IMR-90 (cell line): ENCODE data around the gene RNF148. TPM values are rescaled to one million over a fixed set of nuclear protein-coding genes. Genes with fewer than 3 reads are reported as not detected.

Experiments
- ATAC-seq: fragments of 200-7000 bp; cut with Tn5 transposase; 2 replicates; pipeline ENCODE4 v1.9.1; 2020; ENCODE audit warnings: low read depth, mild to moderate bottlenecking, moderate library complexity
- BruUV-seq: library from RNA; stranded (reverse); fragments of 400-500 nt; replicated peaks from 2 replicates; lab custom pipeline; 2021; lab: Mats Ljungman, UMichigan
- CTCF ChIA-PET: fragments of 300-600 bp; formaldehyde crosslinking; extraction: SDS; loops from one replicate; lab custom pipeline; 2021; ENCODE audit warnings: antibody characterized with exemption; lab: Yijun Ruan, JAX
- POLR2A ChIA-PET: fragments of 300-600 bp; sonication (Branson Sonifier 250); formaldehyde crosslinking; loops from one replicate; lab custom pipeline; 2022; ENCODE audit warnings: antibody characterized with exemption; ENCODE audit not compliant: unreplicated experiment; lab: Charles Lee
- DNase-seq: peaks from one replicate; pipeline ENCODE4 v3.0.0; 2013
- H2AFZ ChIP-seq: replicated peaks from 2 replicates; pipeline ENCODE3; 2013; ENCODE audit warnings: low read length, mild to moderate bottlenecking; ENCODE audit not compliant: poor library complexity
- H2AK5ac ChIP-seq: 2 replicates; pipeline ENCODE4 v1.6.1; 2013; ENCODE audit warnings: low read depth, low read length, inconsistent platforms
- H2AK9ac ChIP-seq: replicated peaks from 2 replicates; pipeline ENCODE3; 2013; ENCODE audit warnings: mild to moderate bottlenecking, low read depth, low read length, moderate library complexity; ENCODE audit not compliant: poor library complexity
- H2BK120ac ChIP-seq: 2 replicates; pipeline ENCODE4 v1.6.1; 2013; ENCODE audit warnings: low read depth, low read length, inconsistent platforms
- H2BK15ac ChIP-seq: 3 replicates; pipeline ENCODE4 v1.6.1; 2013; ENCODE audit warnings: low read depth, low read length, inconsistent platforms
- H2BK20ac ChIP-seq: 2 replicates; pipeline ENCODE4 v1.6.1; 2013; ENCODE audit warnings: low read depth, mild to moderate bottlenecking, inconsistent platforms, low read length, moderate library complexity
- H2BK5ac ChIP-seq: 2 replicates; pipeline ENCODE4 v1.6.1; 2013; ENCODE audit warnings: mild to moderate bottlenecking, low read depth, low read length, inconsistent platforms; ENCODE audit not compliant: poor library complexity, severe bottlenecking
- H3K14ac ChIP-seq: replicated peaks from 2 replicates; pipeline ENCODE4 v1.6.1; 2013; ENCODE audit warnings: low read depth, low read length, inconsistent platforms
- H3K18ac ChIP-seq: 2 replicates; pipeline ENCODE4 v1.6.1; 2013; ENCODE audit warnings: low read depth, low read length, control low read depth
- H3K23ac ChIP-seq: 2 replicates; pipeline ENCODE4 v1.6.1; 2013; ENCODE audit warnings: low read depth, low read length, inconsistent platforms
- H3K27ac ChIP-seq: 2 replicates; pipeline ENCODE4 v1.5.1; 2013; ENCODE audit warnings: mild to moderate bottlenecking, control low read depth, low read length; ENCODE audit not compliant: insufficient read depth
- H3K27me3 ChIP-seq: 2 replicates; pipeline ENCODE4 v1.6.1; 2013; ENCODE audit warnings: low read length; ENCODE audit not compliant: control insufficient read depth, insufficient read depth
- H3K36me3 ChIP-seq: 2 replicates; pipeline ENCODE4 v1.6.1; 2013; ENCODE audit warnings: low read length, mixed read lengths; ENCODE audit not compliant: control insufficient read depth, insufficient read depth
- H3K4ac ChIP-seq: 2 replicates; pipeline ENCODE4 v1.6.1; 2013; ENCODE audit warnings: low read depth, low read length, inconsistent platforms
- H3K4me1 ChIP-seq: 2 replicates; pipeline ENCODE4 v1.6.1; 2013; ENCODE audit warnings: low read length, mixed read lengths; ENCODE audit not compliant: control insufficient read depth, insufficient read depth
- H3K4me2 ChIP-seq: 2 replicates; pipeline ENCODE4 v1.6.1; 2013; ENCODE audit warnings: low read depth, mild to moderate bottlenecking, control low read depth, low read length, moderate library complexity
- H3K4me3 ChIP-seq: 2 replicates; pipeline ENCODE4 v1.5.1; 2013; ENCODE audit warnings: low read depth, mild to moderate bottlenecking, control low read depth, low read length, moderate library complexity; ENCODE audit not compliant: insufficient read depth
- H3K56ac ChIP-seq: 2 replicates; pipeline ENCODE4 v1.6.1; 2013; ENCODE audit warnings: low read length, inconsistent platforms; ENCODE audit not compliant: insufficient read depth; ENCODE audit errors: extremely low read depth
- H3K79me1 ChIP-seq, 2 experiments: 2 replicates each; pipeline ENCODE4 v1.6.1; 2013; ENCODE audit warnings: low read length in 2 of 2, inconsistent platforms in 1 of 2, low read depth in 1 of 2
- H3K9ac ChIP-seq: 2 replicates; pipeline ENCODE4 v1.6.1; 2013; ENCODE audit warnings: low read depth, low read length, control low read depth
- H3K9me1 ChIP-seq: 2 replicates; pipeline ENCODE4 v1.6.1; 2013; ENCODE audit warnings: low read length, inconsistent platforms; ENCODE audit not compliant: insufficient read depth
- H3K9me3 ChIP-seq: 2 replicates; pipeline ENCODE4 v1.6.1; 2013; ENCODE audit warnings: low read length; ENCODE audit not compliant: control insufficient read depth, insufficient read depth
- H4K20me1 ChIP-seq: 2 replicates; pipeline ENCODE4 v1.6.1; 2013; ENCODE audit warnings: low read length, inconsistent platforms; ENCODE audit not compliant: insufficient read depth
- H4K5ac ChIP-seq: 2 replicates; pipeline ENCODE4 v1.6.1; 2013; ENCODE audit warnings: mild to moderate bottlenecking, low read depth, low read length, control low read depth
- H4K8ac ChIP-seq, 2 experiments: 2 replicates each; pipeline ENCODE4 v1.6.1; 2013; ENCODE audit warnings: low read depth in 2 of 2, low read length in 2 of 2, control low read depth in 1 of 2, inconsistent platforms in 1 of 2
- H4K91ac ChIP-seq: 2 replicates; pipeline ENCODE4 v1.6.1; 2013; ENCODE audit warnings: low read depth, low read length, inconsistent platforms; ENCODE audit not compliant: insufficient read depth
- BHLHE40 ChIP-seq: fragments of 150-350 bp; IDR thresholded peaks from 2 replicates; pipeline ENCODE4 v1.6.1; 2016; ENCODE audit warnings: mild to moderate bottlenecking, low read depth, low read length
- CEBPB ChIP-seq: IDR thresholded peaks from 2 replicates; pipeline ENCODE4 v1.6.1; 2012; ENCODE audit warnings: low read depth, low read length, improper control_type of control experiment
- CHD1 ChIP-seq: IDR thresholded peaks from 2 replicates; pipeline ENCODE4 v1.6.1; 2012; ENCODE audit warnings: low read depth, low read length, improper control_type of control experiment
- FOS ChIP-seq: fragments of 150-350 bp; IDR thresholded peaks from 2 replicates; pipeline ENCODE4 v1.6.1; 2016; ENCODE audit warnings: low read depth, low read length
- MAFK ChIP-seq: IDR thresholded peaks from 2 replicates; pipeline ENCODE4 v1.6.1; 2012; ENCODE audit warnings: low read depth, low read length, improper control_type of control experiment
- MXI1 ChIP-seq: IDR thresholded peaks from 2 replicates; pipeline ENCODE4 v1.6.1; 2012; ENCODE audit warnings: low read depth, mild to moderate bottlenecking, low read length, moderate library complexity, borderline replicate concordance
- NFE2L2 ChIP-seq: fragments of 150-350 bp; IDR thresholded peaks from 2 replicates; pipeline ENCODE4 v1.6.1; 2016; ENCODE audit warnings: low read depth, mild to moderate bottlenecking, low read length
- POLR2A ChIP-seq: IDR thresholded peaks from 2 replicates; pipeline ENCODE4 v1.6.1; 2012; ENCODE audit warnings: mild to moderate bottlenecking, low read depth, low read length
- RAD21 ChIP-seq: IDR thresholded peaks from 2 replicates; pipeline ENCODE4 v1.6.1; 2012; ENCODE audit warnings: low read length, improper control_type of control experiment
- RCOR1 ChIP-seq: IDR thresholded peaks from 2 replicates; pipeline ENCODE4 v1.6.1; 2012; ENCODE audit warnings: mild to moderate bottlenecking, low read length, improper control_type of control experiment; ENCODE audit not compliant: insufficient replicate concordance
- SMC3 ChIP-seq: fragments of 150-350 bp; IDR thresholded peaks from 2 replicates; pipeline ENCODE4 v1.6.1; 2016; ENCODE audit warnings: low read depth, mild to moderate bottlenecking, antibody characterized with exemption, low read length, moderate library complexity
- WGBS, 2 experiments: methylation state at CpG; one replicate each; pipeline versions ENCODE4 v1.1.5 to v1.1.7; 2013; ENCODE audit warnings: missing lambda C conversion rate in 2 of 2; ENCODE audit not compliant: insufficient read length in 1 of 2; ENCODE audit errors: extremely low coverage in 2 of 2; 5-methylcytosine and 5-hydroxymethylcytosine counted together
- dilution Hi-C: fragments of 300-500 bp; cut with HindIII; formaldehyde crosslinking; loops from one replicate; pipeline ENCODE4 v1.14.3; 2018; ENCODE audit warnings: low sequenced_read_pairs; ENCODE audit not compliant: unreplicated experiment
- in situ Hi-C: fragments of 300-500 bp; cut with MboI; formaldehyde crosslinking; loops from 3 replicates; pipeline ENCODE4 v1.14.3; 2019; ENCODE audit warnings: low sequenced_read_pairs, inconsistent platforms, mixed read lengths
- intact Hi-C: fragments of 100-400 bp; cut with micrococcal nuclease; formaldehyde crosslinking; loops from 2 replicates; pipeline ENCODE4 v1.10.0; 2022
- polyA plus RNA-seq, 3 experiments: library from polyadenylated mRNA; depleted of rRNA; stranded (reverse); fragments of >200 nt; gene quantifications; 2 replicates each; pipeline ENCODE4 v1.2.3, GENCODE V29; 2012; ENCODE audit warnings: low replicate concordance in 1 of 3
- total RNA-seq: library from RNA; depleted of rRNA; stranded (reverse); fragments of >200 nt; gene quantifications from 2 replicates; pipeline ENCODE4 v1.2.3, GENCODE V29; 2012
- TF ChIP-seq, protein P1 (sequence below): fragments of 150-350 bp; IDR thresholded peaks from 2 replicates; pipeline ENCODE4 v1.6.1; 2016; ENCODE audit warnings: low read depth, mild to moderate bottlenecking, low read length, moderate library complexity, borderline replicate concordance
- TF ChIP-seq, protein P2 (sequence below): fragments of 150-350 bp; IDR thresholded peaks from 2 replicates; pipeline ENCODE4 v1.6.1; 2017; ENCODE audit warnings: mild to moderate bottlenecking, antibody characterized with exemption, low read length, low read depth
- TF ChIP-seq, protein P3 (sequence below): conservative IDR thresholded peaks from 2 replicates; pipeline ENCODE4 v1.5.1; 2012; ENCODE audit warnings: mild to moderate bottlenecking, low read depth, low read length, improper control_type of control experiment

Gene RNF148
- total and polyA plus RNA-seq, 2 of the 4 experiments (the other 2 are of a cell fraction): not detected

DNA sequence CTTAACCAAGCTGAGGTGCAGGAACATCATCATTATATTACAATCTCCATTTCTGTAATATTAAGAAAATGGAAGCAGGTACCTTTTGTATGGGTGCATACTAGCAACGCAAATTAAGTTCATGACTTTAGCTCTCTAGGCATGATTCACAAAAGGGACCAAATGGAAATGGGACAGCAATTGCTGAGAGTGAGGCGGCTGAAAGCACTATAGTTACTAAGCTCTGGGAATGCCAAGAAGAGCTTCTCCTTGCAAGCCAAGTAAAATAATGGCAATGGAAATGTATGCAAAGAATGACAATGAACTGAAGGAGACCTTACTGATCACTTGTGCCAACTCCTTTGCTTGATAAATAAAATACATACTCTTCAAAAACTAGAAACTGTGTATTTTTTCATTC lies 36.2 kb upstream of the RNF148 start:
- no TSS peak for BruUV-seq
- no peaks in the 10 kb centered on the region for H3K36me3 ChIP-seq
- H2BK20ac ChIP-seq: no peak overlapping the region
- no peak overlapping the region for H2AK5ac ChIP-seq
- WGBS, 2 experiments: no CpG with 5 or more reads among the region's 2 CpGs
- no peak overlapping the region for H2AK9ac ChIP-seq
- no peak overlapping the region for H3K14ac ChIP-seq
- DNase-seq: no peak
- dilution Hi-C loops: no loop called here
- H4K91ac ChIP-seq: no peak overlapping the region
- TF ChIP-seq FOS: no peak
- no peak for TF ChIP-seq BHLHE40
- TF ChIP-seq, protein P1, sequence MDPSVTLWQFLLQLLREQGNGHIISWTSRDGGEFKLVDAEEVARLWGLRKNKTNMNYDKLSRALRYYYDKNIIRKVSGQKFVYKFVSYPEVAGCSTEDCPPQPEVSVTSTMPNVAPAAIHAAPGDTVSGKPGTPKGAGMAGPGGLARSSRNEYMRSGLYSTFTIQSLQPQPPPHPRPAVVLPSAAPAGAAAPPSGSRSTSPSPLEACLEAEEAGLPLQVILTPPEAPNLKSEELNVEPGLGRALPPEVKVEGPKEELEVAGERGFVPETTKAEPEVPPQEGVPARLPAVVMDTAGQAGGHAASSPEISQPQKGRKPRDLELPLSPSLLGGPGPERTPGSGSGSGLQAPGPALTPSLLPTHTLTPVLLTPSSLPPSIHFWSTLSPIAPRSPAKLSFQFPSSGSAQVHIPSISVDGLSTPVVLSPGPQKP: no peak
- TF ChIP-seq, protein P2, sequence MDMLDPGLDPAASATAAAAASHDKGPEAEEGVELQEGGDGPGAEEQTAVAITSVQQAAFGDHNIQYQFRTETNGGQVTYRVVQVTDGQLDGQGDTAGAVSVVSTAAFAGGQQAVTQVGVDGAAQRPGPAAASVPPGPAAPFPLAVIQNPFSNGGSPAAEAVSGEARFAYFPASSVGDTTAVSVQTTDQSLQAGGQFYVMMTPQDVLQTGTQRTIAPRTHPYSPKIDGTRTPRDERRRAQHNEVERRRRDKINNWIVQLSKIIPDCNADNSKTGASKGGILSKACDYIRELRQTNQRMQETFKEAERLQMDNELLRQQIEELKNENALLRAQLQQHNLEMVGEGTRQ: no peak
- TF ChIP-seq NFE2L2: no peak
- no peak for TF ChIP-seq CHD1
- no peak for TF ChIP-seq RCOR1
- no peak for TF ChIP-seq MAFK
- no peak for TF ChIP-seq POLR2A
- TF ChIP-seq MXI1: no peak
- TF ChIP-seq CEBPB: no peak
- TF ChIP-seq, protein P3, sequence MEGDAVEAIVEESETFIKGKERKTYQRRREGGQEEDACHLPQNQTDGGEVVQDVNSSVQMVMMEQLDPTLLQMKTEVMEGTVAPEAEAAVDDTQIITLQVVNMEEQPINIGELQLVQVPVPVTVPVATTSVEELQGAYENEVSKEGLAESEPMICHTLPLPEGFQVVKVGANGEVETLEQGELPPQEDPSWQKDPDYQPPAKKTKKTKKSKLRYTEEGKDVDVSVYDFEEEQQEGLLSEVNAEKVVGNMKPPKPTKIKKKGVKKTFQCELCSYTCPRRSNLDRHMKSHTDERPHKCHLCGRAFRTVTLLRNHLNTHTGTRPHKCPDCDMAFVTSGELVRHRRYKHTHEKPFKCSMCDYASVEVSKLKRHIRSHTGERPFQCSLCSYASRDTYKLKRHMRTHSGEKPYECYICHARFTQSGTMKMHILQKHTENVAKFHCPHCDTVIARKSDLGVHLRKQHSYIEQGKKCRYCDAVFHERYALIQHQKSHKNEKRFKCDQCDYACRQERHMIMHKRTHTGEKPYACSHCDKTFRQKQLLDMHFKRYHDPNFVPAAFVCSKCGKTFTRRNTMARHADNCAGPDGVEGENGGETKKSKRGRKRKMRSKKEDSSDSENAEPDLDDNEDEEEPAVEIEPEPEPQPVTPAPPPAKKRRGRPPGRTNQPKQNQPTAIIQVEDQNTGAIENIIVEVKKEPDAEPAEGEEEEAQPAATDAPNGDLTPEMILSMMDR: no peak
- no peak for TF ChIP-seq SMC3
- no peak for TF ChIP-seq RAD21
- H2BK120ac ChIP-seq: no peak overlapping the region
- no peaks in the 10 kb centered on the region for H3K9me1 ChIP-seq
- H2BK15ac ChIP-seq: no peak overlapping the region
- H4K8ac ChIP-seq: no peak overlapping the region
- H4K20me1 ChIP-seq: no peaks in the 10 kb centered on the region
- no peak overlapping the region for H3K56ac ChIP-seq
- H3K9me3 ChIP-seq: no peaks in the 10 kb centered on the region
- H3K79me1 ChIP-seq: no peaks in the 10 kb centered on the region
- no peak overlapping the region for H2BK5ac ChIP-seq
- no peak overlapping the region for H2AFZ ChIP-seq
- no peak overlapping the region for H4K5ac ChIP-seq
- no peaks in the 10 kb centered on the region for H3K4me1 ChIP-seq
- H3K9ac ChIP-seq: no peak overlapping the region
- ChIA-PET POLR2A (interaction anchor here (0.6 kb wide), 1 partner anchor 429 kb away, joined by 3 read pairs; no protein-coding TSS in a partner anchor), CTCF (no interaction called here)
- H3K4me3 ChIP-seq: no peak overlapping the region
- no peak overlapping the region for H3K18ac ChIP-seq
- H3K4me2 ChIP-seq: no peak overlapping the region
- H3K27me3 ChIP-seq: no peaks in the 10 kb centered on the region
- H3K4ac ChIP-seq: no peak overlapping the region
- no peak overlapping the region for H3K27ac ChIP-seq
- in situ Hi-C loops: no loop called here
- ATAC-seq: no peak
- intact Hi-C loops: no loop called here
- no peak overlapping the region for H3K23ac ChIP-seq
